ENCODE data around the gene BMPER. TPM values are rescaled to one million over a fixed set of nuclear protein-coding genes. Genes with fewer than 3 reads are reported as not detected.

Gene BMPER
- polyA plus RNA-seq, 1 of the 3 experiments (the other 2 are of a cell fraction) = 20.0 TPM

DNA sequence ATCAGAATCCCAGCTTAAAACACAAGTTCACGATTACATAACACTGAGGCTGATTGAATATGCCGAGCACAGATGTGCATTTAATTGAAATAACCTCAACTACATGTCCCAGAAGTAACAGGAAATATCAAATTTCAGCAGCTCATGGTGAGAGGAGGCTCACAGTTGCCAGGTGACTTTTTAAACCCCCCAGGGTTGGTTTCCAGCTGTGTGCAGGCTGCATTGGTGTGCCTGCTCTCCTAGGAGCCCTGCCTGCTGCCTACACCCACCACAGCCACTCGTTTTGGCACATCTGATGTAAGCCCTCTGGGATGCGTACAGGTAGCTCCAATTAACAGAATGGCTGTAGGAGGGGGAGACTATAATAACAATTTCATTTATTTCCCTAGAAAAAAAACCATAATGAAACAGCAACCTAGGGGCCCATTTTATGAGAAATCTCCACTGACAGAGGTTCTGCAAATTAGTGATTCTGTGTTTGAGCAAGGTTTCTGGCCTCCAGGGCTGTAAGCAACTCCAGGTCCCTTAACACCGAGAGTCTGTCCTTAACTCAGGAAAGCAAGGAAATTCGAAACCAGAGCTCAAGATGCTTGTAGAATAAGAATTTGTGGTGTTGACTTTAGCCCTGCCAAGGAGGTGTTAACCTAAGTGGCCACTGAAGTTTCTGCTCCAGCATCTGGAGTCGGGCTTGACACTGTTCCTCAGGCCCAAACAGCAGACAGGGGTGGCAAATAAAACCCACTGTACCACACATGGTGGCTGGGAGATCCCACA is 161.9 kb downstream of the BMPER start:
- Histone ChIP-seq H4K20me1 (ENCODE audit: insufficient read depth) (no peaks in the 10 kb centered on the region), H3K27me3 (ENCODE audit: insufficient read depth) (no peaks in the 10 kb centered on the region), H3F3A (replicated peaks; ENCODE audit: insufficient read depth) (peaks cover 22% of the 10 kb centered on the region), H3K9ac (no peak overlapping the region), H2AFZ (ENCODE audit: low read depth) (no peak overlapping the region), H3K9me3 (no peaks in the 10 kb centered on the region), H3K9me2 (no peaks in the 10 kb centered on the region), H3K4me2 (no peak overlapping the region), H3K4me1 (ENCODE audit: control insufficient read depth in 1 of 2, insufficient read depth in 2 of 2, low read depth in 1 of 2, low read length in 1 of 2) (peaks cover 4 to 54% of the 10 kb centered on the region in 2 experiments; a peak in 3 of 4 replicates), H3K4me3 (ENCODE audit: low read depth in 2 of 2, low read length in 1 of 2) (no peak overlapping the region), H3K36me3 (replicated peaks in 1 of 2; ENCODE audit: control insufficient read depth in 1 of 2, insufficient read depth in 2 of 2, low read length in 1 of 2) (no peaks in the 10 kb centered on the region), H3K79me2 (ENCODE audit: insufficient read depth) (no peaks in the 10 kb centered on the region), H3K27ac (ENCODE audit: low read depth in 2 of 2, low read length in 1 of 2) (no peak overlapping the region)
- ChIA-PET POLR2A (no interaction called here), CTCF (interaction anchor here (0.5 to 2.4 kb wide), 2 partner anchors 7 to 10 kb away, joined by 3 to 12 read pairs; no protein-coding TSS in a partner anchor)
- TF ChIP-seq NFIC (IDR thresholded peaks at IDR 0.05; ENCODE audit: borderline replicate concordance) (no peak), TEAD4 (IDR thresholded peaks at IDR 0.05; ENCODE audit: borderline replicate concordance, insufficient read depth) (no peak), TCF12 (IDR thresholded peaks at IDR 0.05) (peak; percentile 27; the same call in 1 of the 2 replicates), FOSL2 (IDR thresholded peaks at IDR 0.05; ENCODE audit: borderline replicate concordance, low read depth) (no peak)
- TF ChIP-seq, protein P1, sequence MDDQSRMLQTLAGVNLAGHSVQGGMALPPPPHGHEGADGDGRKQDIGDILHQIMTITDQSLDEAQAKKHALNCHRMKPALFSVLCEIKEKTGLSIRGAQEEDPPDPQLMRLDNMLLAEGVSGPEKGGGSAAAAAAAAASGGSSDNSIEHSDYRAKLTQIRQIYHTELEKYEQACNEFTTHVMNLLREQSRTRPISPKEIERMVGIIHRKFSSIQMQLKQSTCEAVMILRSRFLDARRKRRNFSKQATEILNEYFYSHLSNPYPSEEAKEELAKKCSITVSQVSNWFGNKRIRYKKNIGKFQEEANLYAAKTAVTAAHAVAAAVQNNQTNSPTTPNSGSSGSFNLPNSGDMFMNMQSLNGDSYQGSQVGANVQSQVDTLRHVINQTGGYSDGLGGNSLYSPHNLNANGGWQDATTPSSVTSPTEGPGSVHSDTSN (IDR thresholded peaks at IDR 0.05) = peak; percentile 2; the same call in 1 of the 2 replicates
- 53% methylated on average over 7 of the region's 7 CpGs for WGBS (ENCODE audit: low lambda C conversion rate)
- DNase-seq = no peak

DNA sequence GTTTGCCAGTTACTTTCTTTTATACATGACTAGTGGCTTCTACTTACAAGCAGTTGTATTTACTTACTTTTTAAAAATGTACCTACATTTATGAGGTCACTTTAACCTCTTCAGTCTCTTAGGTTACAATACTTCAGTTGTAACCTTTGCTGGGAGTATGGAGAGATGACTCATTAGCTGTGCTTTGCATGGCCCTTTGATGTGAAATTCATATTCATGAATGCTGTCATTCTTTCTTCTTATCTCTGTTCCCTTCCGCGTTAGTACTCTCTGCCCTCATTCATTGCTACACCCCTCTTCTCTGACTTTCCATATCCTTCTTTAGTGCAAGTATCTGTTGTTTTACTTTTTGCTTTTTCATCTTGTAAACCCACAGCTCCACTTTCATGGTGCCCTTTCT is 164.3 kb downstream of the BMPER start:
- peak overlapping the region in 1 of 2 experiments; percentile 55; a peak in 2 of 4 replicates for H3K27ac ChIP-seq (ENCODE audit: low read depth in 2 of 2, low read length in 1 of 2)
- TF ChIP-seq RXRA (IDR thresholded peaks at IDR 0.05; ENCODE audit: borderline replicate concordance, low read depth) = peak; percentile 53; the same call in 1 of the 2 replicates
- TF ChIP-seq TCF12 (IDR thresholded peaks at IDR 0.05) = peak; percentile 55
- TF ChIP-seq, protein P2, sequence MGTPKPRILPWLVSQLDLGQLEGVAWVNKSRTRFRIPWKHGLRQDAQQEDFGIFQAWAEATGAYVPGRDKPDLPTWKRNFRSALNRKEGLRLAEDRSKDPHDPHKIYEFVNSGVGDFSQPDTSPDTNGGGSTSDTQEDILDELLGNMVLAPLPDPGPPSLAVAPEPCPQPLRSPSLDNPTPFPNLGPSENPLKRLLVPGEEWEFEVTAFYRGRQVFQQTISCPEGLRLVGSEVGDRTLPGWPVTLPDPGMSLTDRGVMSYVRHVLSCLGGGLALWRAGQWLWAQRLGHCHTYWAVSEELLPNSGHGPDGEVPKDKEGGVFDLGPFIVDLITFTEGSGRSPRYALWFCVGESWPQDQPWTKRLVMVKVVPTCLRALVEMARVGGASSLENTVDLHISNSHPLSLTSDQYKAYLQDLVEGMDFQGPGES (IDR thresholded peaks at IDR 0.05; ENCODE audit: low read depth, low read length) = no peak
- peak; percentile 80 for TF ChIP-seq JUND (IDR thresholded peaks at IDR 0.05)
- TF ChIP-seq MXI1 (IDR thresholded peaks at IDR 0.05; ENCODE audit: low read depth, low read length) = no peak
- TF ChIP-seq SIN3A (IDR thresholded peaks at IDR 0.05; ENCODE audit: borderline replicate concordance, low read depth, low read length) = no peak
- no peak for TF ChIP-seq CHD2 (IDR thresholded peaks at IDR 0.05; ENCODE audit: low read length, partially characterized antibody)
- TF ChIP-seq, protein P3, sequence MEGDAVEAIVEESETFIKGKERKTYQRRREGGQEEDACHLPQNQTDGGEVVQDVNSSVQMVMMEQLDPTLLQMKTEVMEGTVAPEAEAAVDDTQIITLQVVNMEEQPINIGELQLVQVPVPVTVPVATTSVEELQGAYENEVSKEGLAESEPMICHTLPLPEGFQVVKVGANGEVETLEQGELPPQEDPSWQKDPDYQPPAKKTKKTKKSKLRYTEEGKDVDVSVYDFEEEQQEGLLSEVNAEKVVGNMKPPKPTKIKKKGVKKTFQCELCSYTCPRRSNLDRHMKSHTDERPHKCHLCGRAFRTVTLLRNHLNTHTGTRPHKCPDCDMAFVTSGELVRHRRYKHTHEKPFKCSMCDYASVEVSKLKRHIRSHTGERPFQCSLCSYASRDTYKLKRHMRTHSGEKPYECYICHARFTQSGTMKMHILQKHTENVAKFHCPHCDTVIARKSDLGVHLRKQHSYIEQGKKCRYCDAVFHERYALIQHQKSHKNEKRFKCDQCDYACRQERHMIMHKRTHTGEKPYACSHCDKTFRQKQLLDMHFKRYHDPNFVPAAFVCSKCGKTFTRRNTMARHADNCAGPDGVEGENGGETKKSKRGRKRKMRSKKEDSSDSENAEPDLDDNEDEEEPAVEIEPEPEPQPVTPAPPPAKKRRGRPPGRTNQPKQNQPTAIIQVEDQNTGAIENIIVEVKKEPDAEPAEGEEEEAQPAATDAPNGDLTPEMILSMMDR (IDR thresholded peaks at IDR 0.05) = no peak
- no peak for TF ChIP-seq FOXJ3 (CRISPR knock-in tag; IDR thresholded peaks at IDR 0.05)
- TF ChIP-seq, protein P1 (IDR thresholded peaks at IDR 0.05) = peak; percentile 79
- peak; percentile 80 for TF ChIP-seq FOSL2 (IDR thresholded peaks at IDR 0.05; ENCODE audit: borderline replicate concordance, low read depth)
- no peak for TF ChIP-seq GATA2 (CRISPR knock-in tag; IDR thresholded peaks at IDR 0.05)
- TF ChIP-seq, protein P4, sequence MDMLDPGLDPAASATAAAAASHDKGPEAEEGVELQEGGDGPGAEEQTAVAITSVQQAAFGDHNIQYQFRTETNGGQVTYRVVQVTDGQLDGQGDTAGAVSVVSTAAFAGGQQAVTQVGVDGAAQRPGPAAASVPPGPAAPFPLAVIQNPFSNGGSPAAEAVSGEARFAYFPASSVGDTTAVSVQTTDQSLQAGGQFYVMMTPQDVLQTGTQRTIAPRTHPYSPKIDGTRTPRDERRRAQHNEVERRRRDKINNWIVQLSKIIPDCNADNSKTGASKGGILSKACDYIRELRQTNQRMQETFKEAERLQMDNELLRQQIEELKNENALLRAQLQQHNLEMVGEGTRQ (IDR thresholded peaks at IDR 0.05; ENCODE audit: borderline replicate concordance, low read depth, low read length) = no peak
- H3K79me2 ChIP-seq (ENCODE audit: insufficient read depth) = no peaks in the 10 kb centered on the region
- DNase-seq = no peak
- H2AFZ ChIP-seq (ENCODE audit: low read depth) = no peak overlapping the region
- peak overlapping the region; percentile 4; the same call in 1 of the 2 replicates for H3K9ac ChIP-seq
- peaks cover 22% of the 10 kb centered on the region for H3F3A ChIP-seq (replicated peaks; ENCODE audit: insufficient read depth)
- H3K9me3 ChIP-seq = no peaks in the 10 kb centered on the region
- ChIA-PET CTCF (interaction anchor here (1.4 to 2.1 kb wide), 2 partner anchors 17 to 21 kb away, joined by 6 to 8 read pairs; no protein-coding TSS in a partner anchor), POLR2A (no interaction called here)
- H3K4me2 ChIP-seq = peak overlapping the region; percentile 13
- no peaks in the 10 kb centered on the region for H3K9me2 ChIP-seq
- H3K27me3 ChIP-seq (ENCODE audit: insufficient read depth) = no peaks in the 10 kb centered on the region
- peaks cover 4 to 44% of the 10 kb centered on the region in 2 experiments; a peak in 3 of 4 replicates for H3K4me1 ChIP-seq (ENCODE audit: control insufficient read depth in 1 of 2, insufficient read depth in 2 of 2, low read depth in 1 of 2, low read length in 1 of 2)
- no peak overlapping the region for H3K4me3 ChIP-seq (ENCODE audit: low read depth in 2 of 2, low read length in 1 of 2)
- H3K36me3 ChIP-seq (replicated peaks in 1 of 2; ENCODE audit: control insufficient read depth in 1 of 2, insufficient read depth in 2 of 2, low read length in 1 of 2) = no peaks in the 10 kb centered on the region
- no peaks in the 10 kb centered on the region for H4K20me1 ChIP-seq (ENCODE audit: insufficient read depth)
- 26% methylated on average over 2 of the region's 2 CpGs for WGBS (ENCODE audit: low lambda C conversion rate)
